HAP-1 (cell line): ENCODE results near the gene CACNG6.

Experiments used
- DNase-seq, 2 experiments: peaks; one replicate each; pipeline ENCODE4 v3.0.0-alpha.2; 2016 to 2020; ENCODE audit warnings: low spot score in 2 of 2
- H3K27me3 ChIP-seq: fragments of 250-450 bp; sonication (Bioruptor Pico); 2 replicates; pipeline ENCODE4 v1.5.1; 2020; ENCODE audit warnings: low read depth, mild to moderate bottlenecking, moderate library complexity
- H3K36me3 ChIP-seq: fragments of 250-450 bp; sonication (Bioruptor Pico); replicated peaks from 2 replicates; pipeline ENCODE4 v1.5.1; 2020; ENCODE audit warnings: mild to moderate bottlenecking
- H3K4me1 ChIP-seq: fragments of 250-450 bp; sonication (Bioruptor Pico); 2 replicates; pipeline ENCODE4 v1.5.1; 2020; ENCODE audit warnings: mild to moderate bottlenecking
- H3K4me3 ChIP-seq: fragments of 250-450 bp; sonication (Bioruptor Pico); 2 replicates; pipeline ENCODE4 v1.5.1; 2020; ENCODE audit warnings: mild to moderate bottlenecking, moderate library complexity
- H3K9me3 ChIP-seq: fragments of 250-450 bp; sonication (Bioruptor Pico); 2 replicates; pipeline ENCODE4 v1.5.1; 2020; ENCODE audit warnings: mild to moderate bottlenecking, moderate library complexity
- in situ Hi-C: fragments of 300-500 bp; cut with MboI; formaldehyde crosslinking; loops from 3 replicates; pipeline ENCODE4 v1.14.3; 2020; ENCODE audit warnings: low sequenced_read_pairs, inconsistent platforms, mixed read lengths

Gene CACNG6

GRCh38 chr19:53999694-54000093 is 8.3 kb downstream of the CACNG6 start:
- no peak for DNase-seq
- Histone ChIP-seq H3K4me1 (no peaks in the 10 kb centered on the region), H3K9me3 (no peaks in the 10 kb centered on the region), H3K4me3 (no peak overlapping the region), H3K27me3 (peaks cover 6% of the 10 kb centered on the region), H3K36me3 (no peaks in the 10 kb centered on the region)
- in situ Hi-C loops = no loop called here

- Histone ChIP-seq H3K4me1 (no peaks in the 10 kb centered on the region), H3K9me3 (no peaks in the 10 kb centered on the region), H3K4me3 (no peak overlapping the region), H3K27me3 (peaks cover 6% of the 10 kb centered on the region), H3K36me3 (no peaks in the 10 kb centered on the region)
- DNase-seq = no peak
- in situ Hi-C loops = no loop called here
These were observed 10.1 kb downstream of the CACNG6 start for GRCh38 chr19:54001496-54001895.

- Histone ChIP-seq H3K4me3 (no peak overlapping the region), H3K27me3 (peaks cover 6% of the 10 kb centered on the region), H3K9me3 (no peaks in the 10 kb centered on the region), H3K36me3 (no peaks in the 10 kb centered on the region), H3K4me1 (no peaks in the 10 kb centered on the region)
- no peak for DNase-seq
- in situ Hi-C loops = no loop called here
These were observed 11.3 kb downstream of the CACNG6 start for GRCh38 chr19:54002495-54003315.

GRCh38 chr19:54009440-54009839 is 18.0 kb downstream of the CACNG6 start:
- no peaks in the 10 kb centered on the region for H3K9me3 ChIP-seq
- no peaks in the 10 kb centered on the region for H3K27me3 ChIP-seq
- in situ Hi-C loops = no loop called here
- no peak for DNase-seq
- H3K4me1 ChIP-seq = no peaks in the 10 kb centered on the region
- H3K4me3 ChIP-seq = no peak overlapping the region
- H3K36me3 ChIP-seq = no peaks in the 10 kb centered on the region

GRCh38 chr19:54010474-54010873 is 19.0 kb downstream of the CACNG6 start:
- no peak for DNase-seq
- H3K9me3 ChIP-seq = no peaks in the 10 kb centered on the region
- no peak overlapping the region for H3K4me3 ChIP-seq
- no peaks in the 10 kb centered on the region for H3K4me1 ChIP-seq
- 0 out of 2 replicates have a peak, but pooled peaks cover 3% of the 10 kb centered on the region for H3K27me3 ChIP-seq
- no peaks in the 10 kb centered on the region for H3K36me3 ChIP-seq
- in situ Hi-C loops = no loop called here

GRCh38 chr19:54011507-54012211 is 20.2 kb downstream of the CACNG6 start:
- Histone ChIP-seq H3K27me3 (0 out of 2 replicates have a peak, but pooled peaks cover 3% of the 10 kb centered on the region), H3K36me3 (no peaks in the 10 kb centered on the region), H3K9me3 (no peaks in the 10 kb centered on the region), H3K4me1 (no peaks in the 10 kb centered on the region), H3K4me3 (no peak overlapping the region)
- DNase-seq = no peak
- in situ Hi-C loops = no loop called here

GRCh38 chr19:54013866-54014265 is 22.4 kb downstream of the CACNG6 start:
- Histone ChIP-seq H3K4me1 (no peaks in the 10 kb centered on the region), H3K4me3 (no peak overlapping the region), H3K9me3 (no peaks in the 10 kb centered on the region), H3K27me3 (0 out of 2 replicates have a peak, but pooled peaks cover 3% of the 10 kb centered on the region), H3K36me3 (no peaks in the 10 kb centered on the region)
- in situ Hi-C loops = no loop called here
- DNase-seq = no peak

- no peaks in the 10 kb centered on the region for H3K4me1 ChIP-seq
- in situ Hi-C loops = no loop called here
- no peak overlapping the region for H3K4me3 ChIP-seq
- no peak for DNase-seq
- 0 out of 2 replicates have a peak, but pooled peaks cover 3% of the 10 kb centered on the region for H3K27me3 ChIP-seq
- H3K9me3 ChIP-seq = no peaks in the 10 kb centered on the region
- no peaks in the 10 kb centered on the region for H3K36me3 ChIP-seq
These were observed 23.6 kb downstream of the CACNG6 start for GRCh38 chr19:54014920-54015560.

GRCh38 chr19:54017261-54017660 is 25.8 kb downstream of the CACNG6 start:
- Histone ChIP-seq H3K4me3 (no peak overlapping the region), H3K27me3 (0 out of 2 replicates have a peak, but pooled peaks cover 3% of the 10 kb centered on the region), H3K4me1 (no peaks in the 10 kb centered on the region), H3K36me3 (no peaks in the 10 kb centered on the region), H3K9me3 (no peaks in the 10 kb centered on the region)
- DNase-seq = no peak
- in situ Hi-C loops = no loop called here

GRCh38 chr19:54021363-54021762 is 29.9 kb downstream of the CACNG6 start:
- no peaks in the 10 kb centered on the region for H3K27me3 ChIP-seq
- DNase-seq = no peak
- no peaks in the 10 kb centered on the region for H3K36me3 ChIP-seq
- no peaks in the 10 kb centered on the region for H3K4me1 ChIP-seq
- in situ Hi-C loops = loop anchor here (5.0 kb wide), 1 partner anchor 179 kb away; no protein-coding TSS in a partner anchor
- no peaks in the 10 kb centered on the region for H3K9me3 ChIP-seq
- no peak overlapping the region for H3K4me3 ChIP-seq

- Histone ChIP-seq H3K9me3 (no peaks in the 10 kb centered on the region), H3K4me1 (no peaks in the 10 kb centered on the region), H3K27me3 (no peaks in the 10 kb centered on the region), H3K4me3 (no peak overlapping the region), H3K36me3 (no peaks in the 10 kb centered on the region)
- in situ Hi-C loops = loop anchor here (5.0 kb wide), 1 partner anchor 180 kb away; no protein-coding TSS in a partner anchor
- DNase-seq = no peak
These were observed 30.5 kb downstream of the CACNG6 start for GRCh38 chr19:54021932-54022331.

GRCh38 chr19:54023191-54023590 is 31.8 kb downstream of the CACNG6 start:
- no peak for DNase-seq
- no peaks in the 10 kb centered on the region for H3K27me3 ChIP-seq
- H3K9me3 ChIP-seq = no peaks in the 10 kb centered on the region
- H3K4me1 ChIP-seq = no peaks in the 10 kb centered on the region
- no peak overlapping the region for H3K4me3 ChIP-seq
- no peaks in the 10 kb centered on the region for H3K36me3 ChIP-seq
- in situ Hi-C loops = loop anchor here (5.0 kb wide), 1 partner anchor 181 kb away; no protein-coding TSS in a partner anchor

GRCh38 chr19:54024660-54025059 is 33.2 kb downstream of the CACNG6 start:
- H3K4me3 ChIP-seq = no peak overlapping the region
- no peaks in the 10 kb centered on the region for H3K9me3 ChIP-seq
- no peak for DNase-seq
- H3K27me3 ChIP-seq = no peaks in the 10 kb centered on the region
- H3K36me3 ChIP-seq = no peaks in the 10 kb centered on the region
- H3K4me1 ChIP-seq = no peaks in the 10 kb centered on the region
- in situ Hi-C loops = loop anchor here (5.0 kb wide), 1 partner anchor 182 kb away; no protein-coding TSS in a partner anchor
